ENCODE results near the gene SUMO2. TPM values are rescaled to one million over a fixed set of nuclear protein-coding genes. Genes with fewer than 3 reads are reported as not detected.
"Not testable (repeated sequence)": the region's sequence is repeated elsewhere in the genome, so short reads cannot be mapped to it uniquely, and the experiment has no call there.

Gene SUMO2
- polyA plus RNA-seq, 1 donor: 338 TPM

GRCh38 chr17:75209061-75209460, 26.3 kb upstream of the SUMO2 start:
- H3K4me3 ChIP-seq (ENCODE audit: low read length): no peak overlapping the region
- no peaks in the 10 kb centered on the region for H3K9me3 ChIP-seq (ENCODE audit: control insufficient read depth, low read depth, low read length)
- 91% methylated on average over 1 of the region's 3 CpGs for WGBS (ENCODE audit: insufficient coverage, low lambda C conversion rate)
- DNase-seq: no peak
- H3K27me3 ChIP-seq (ENCODE audit: control insufficient read depth, insufficient read depth, low read length): no peaks in the 10 kb centered on the region
- H3K27ac ChIP-seq (ENCODE audit: low read length): no peak overlapping the region
- H3K36me3 ChIP-seq (ENCODE audit: control insufficient read depth, insufficient read depth, low read length): peaks cover 38% of the 10 kb centered on the region
- H3K4me1 ChIP-seq (ENCODE audit: control insufficient read depth, insufficient read depth, low read length): peaks cover 19% of the 10 kb centered on the region

GRCh38 chr17:75208161-75208560, 25.4 kb upstream of the SUMO2 start:
- WGBS (ENCODE audit: insufficient coverage, low lambda C conversion rate): 69% methylated on average over 3 of the region's 9 CpGs
- Histone ChIP-seq H3K27ac (ENCODE audit: low read length) (peak overlapping the region; percentile 70), H3K4me3 (ENCODE audit: low read length) (no peak overlapping the region), H3K27me3 (ENCODE audit: control insufficient read depth, insufficient read depth, low read length) (no peaks in the 10 kb centered on the region), H3K4me1 (ENCODE audit: control insufficient read depth, insufficient read depth, low read length) (peaks cover 19% of the 10 kb centered on the region), H3K9me3 (ENCODE audit: control insufficient read depth, low read depth, low read length) (no peaks in the 10 kb centered on the region), H3K36me3 (ENCODE audit: control insufficient read depth, insufficient read depth, low read length) (peaks cover 32% of the 10 kb centered on the region)
- peak; percentile 52 to 79 for DNase-seq

- Histone ChIP-seq H3K4me3 (ENCODE audit: low read length) (no peak overlapping the region), H3K27ac (ENCODE audit: low read length) (peak overlapping the region; percentile 70), H3K9me3 (ENCODE audit: control insufficient read depth, low read depth, low read length) (no peaks in the 10 kb centered on the region), H3K27me3 (ENCODE audit: control insufficient read depth, insufficient read depth, low read length) (no peaks in the 10 kb centered on the region), H3K4me1 (ENCODE audit: control insufficient read depth, insufficient read depth, low read length) (peaks cover 19% of the 10 kb centered on the region), H3K36me3 (ENCODE audit: control insufficient read depth, insufficient read depth, low read length) (peaks cover 28% of the 10 kb centered on the region)
- no CpG with 5 or more reads among the region's 12 CpGs for WGBS (ENCODE audit: insufficient coverage, low lambda C conversion rate)
- DNase-seq: no peak
Observed at GRCh38 chr17:75207760-75208159, 25.0 kb upstream of the SUMO2 start.

DNA sequence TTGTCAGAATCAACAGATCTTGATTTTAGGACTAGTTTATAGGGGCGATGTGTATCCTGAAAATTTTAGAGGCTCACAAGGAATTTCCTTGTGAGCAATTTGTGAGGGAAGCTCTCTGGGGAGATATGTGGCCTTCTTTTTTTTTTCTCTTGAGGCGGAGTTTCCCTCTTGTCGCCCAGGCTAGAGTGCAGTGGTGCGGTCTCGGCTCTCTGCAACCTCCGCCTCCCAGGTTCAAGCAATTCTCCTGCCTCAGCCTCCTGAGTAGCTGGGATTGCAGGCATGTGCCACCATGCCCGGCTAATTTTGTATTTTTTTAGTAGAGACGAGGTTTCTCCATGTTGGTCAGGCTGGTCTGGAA, 24.3 kb upstream of the SUMO2 start:
- H3K36me3 ChIP-seq (ENCODE audit: control insufficient read depth, insufficient read depth, low read length): peaks cover 23% of the 10 kb centered on the region
- not testable (repeated sequence) for H3K9me3 ChIP-seq (ENCODE audit: control insufficient read depth, low read depth, low read length); H3K27ac ChIP-seq (ENCODE audit: low read length); DNase-seq; H3K27me3 ChIP-seq (ENCODE audit: control insufficient read depth, insufficient read depth, low read length); H3K4me3 ChIP-seq (ENCODE audit: low read length)
- no CpG with 5 or more reads among the region's 8 CpGs for WGBS (ENCODE audit: insufficient coverage, low lambda C conversion rate)
- peaks cover 19% of the 10 kb centered on the region for H3K4me1 ChIP-seq (ENCODE audit: control insufficient read depth, insufficient read depth, low read length)

GRCh38 chr17:75205793-75206163, 23.0 kb upstream of the SUMO2 start:
- DNase-seq: no peak
- H3K4me3 ChIP-seq (ENCODE audit: low read length): peak overlapping the region; percentile 75
- H3K27me3 ChIP-seq (ENCODE audit: control insufficient read depth, insufficient read depth, low read length): no peaks in the 10 kb centered on the region
- 0% methylated on average over 3 of the region's 22 CpGs for WGBS (ENCODE audit: insufficient coverage, low lambda C conversion rate)
- H3K36me3 ChIP-seq (ENCODE audit: control insufficient read depth, insufficient read depth, low read length): peaks cover 13% of the 10 kb centered on the region
- peaks cover 19% of the 10 kb centered on the region for H3K4me1 ChIP-seq (ENCODE audit: control insufficient read depth, insufficient read depth, low read length)
- peak overlapping the region; percentile 94 for H3K27ac ChIP-seq (ENCODE audit: low read length)
- H3K9me3 ChIP-seq (ENCODE audit: control insufficient read depth, low read depth, low read length): no peaks in the 10 kb centered on the region

DNA sequence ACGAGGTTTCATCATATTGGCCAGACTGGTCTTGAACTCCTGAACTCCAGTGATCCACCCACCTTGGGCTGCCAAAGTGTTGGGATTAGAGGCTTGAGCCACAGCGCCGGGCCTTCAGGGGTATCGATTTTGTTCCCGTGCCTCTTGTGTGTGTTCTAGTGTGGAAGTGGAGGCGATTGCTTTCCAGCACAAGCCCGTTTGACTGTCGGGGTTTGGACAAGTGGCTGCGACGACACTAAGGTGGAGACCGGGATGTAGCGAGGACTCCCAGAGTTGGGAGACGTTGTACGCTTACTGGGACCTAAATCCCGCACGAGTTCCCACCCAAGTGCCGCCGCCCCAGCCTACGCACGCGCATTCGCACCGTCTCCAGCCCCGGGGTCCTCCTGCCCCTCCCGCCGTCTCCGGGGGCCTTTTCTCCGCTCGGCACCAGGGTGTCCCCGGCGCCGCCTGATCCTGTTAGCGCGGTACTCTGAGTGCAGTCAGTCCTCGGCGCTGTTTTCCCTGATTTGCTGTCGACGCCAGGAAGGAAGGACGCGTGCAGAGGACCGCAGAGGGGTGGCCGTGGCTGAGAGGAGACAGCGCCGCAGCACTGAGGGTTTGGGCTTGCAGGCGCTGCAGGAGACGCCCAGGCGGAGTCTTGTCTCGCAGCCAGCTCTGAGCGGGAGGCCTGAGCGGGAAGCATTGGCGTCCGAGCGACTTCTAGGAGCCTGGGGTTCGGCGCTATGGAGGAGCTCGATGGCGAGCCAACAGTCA, 22.5 kb upstream of the SUMO2 start, which contains the start of gene NUP85:
Gene NUP85, plus strand, starts transcription at position 643 of the 756 bp plus-strand sequence. Its CDS starts 83 bp downstream, at position 726.
- peak; percentile 91 to 95 for DNase-seq
- H3K27ac ChIP-seq (ENCODE audit: low read length): peak within 1 kb of the TSS; percentile 94
- no CpG with 5 or more reads among the region's 57 CpGs for WGBS (ENCODE audit: insufficient coverage, low lambda C conversion rate)
- peaks cover 19% of the 10 kb centered on the region for H3K4me1 ChIP-seq (ENCODE audit: control insufficient read depth, insufficient read depth, low read length)
- peaks cover 8% of the 10 kb centered on the region for H3K36me3 ChIP-seq (ENCODE audit: control insufficient read depth, insufficient read depth, low read length)
- peak within 1 kb of the TSS; percentile 75 for H3K4me3 ChIP-seq (ENCODE audit: low read length)
- no peaks in the 10 kb centered on the region for H3K9me3 ChIP-seq (ENCODE audit: control insufficient read depth, low read depth, low read length)
- H3K27me3 ChIP-seq (ENCODE audit: control insufficient read depth, insufficient read depth, low read length): no peaks in the 10 kb centered on the region

- Histone ChIP-seq H3K4me3 (ENCODE audit: low read length) (no peak overlapping the region), H3K36me3 (ENCODE audit: control insufficient read depth, insufficient read depth, low read length) (no peaks in the 10 kb centered on the region), H3K27ac (ENCODE audit: low read length) (no peak overlapping the region), H3K4me1 (ENCODE audit: control insufficient read depth, insufficient read depth, low read length) (peaks cover 4% of the 10 kb centered on the region), H3K27me3 (ENCODE audit: control insufficient read depth, insufficient read depth, low read length) (no peaks in the 10 kb centered on the region), H3K9me3 (ENCODE audit: control insufficient read depth, low read depth, low read length) (no peaks in the 10 kb centered on the region)
- no peak for DNase-seq
- WGBS (ENCODE audit: insufficient coverage, low lambda C conversion rate): no CpG with 5 or more reads among the region's 6 CpGs
Observed at GRCh38 chr17:75199886-75200618, 17.3 kb upstream of the SUMO2 start.

DNA sequence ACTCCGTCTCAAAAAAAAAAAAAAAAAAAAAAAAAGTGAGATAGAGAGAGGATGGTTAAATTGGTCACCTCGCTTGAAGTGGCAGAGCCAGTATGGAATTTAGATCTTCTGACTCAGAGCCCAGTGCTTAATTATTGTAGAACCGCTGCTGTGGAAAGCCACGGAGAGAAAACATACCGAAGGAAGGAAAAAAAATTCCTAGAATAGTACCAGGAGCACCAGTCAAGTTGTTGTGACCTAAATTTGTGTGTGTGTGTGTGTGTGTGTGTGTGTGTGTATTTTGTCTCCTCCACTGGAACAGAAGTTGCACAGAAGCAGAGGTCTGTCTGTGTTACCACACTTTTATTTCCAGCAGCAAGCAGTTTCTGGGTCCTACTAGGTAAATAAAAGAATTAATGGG, 12.1 kb upstream of the SUMO2 start:
- Histone ChIP-seq H3K27ac (ENCODE audit: low read length) (no peak overlapping the region), H3K9me3 (ENCODE audit: control insufficient read depth, low read depth, low read length) (no peaks in the 10 kb centered on the region), H3K4me3 (ENCODE audit: low read length) (no peak overlapping the region), H3K27me3 (ENCODE audit: control insufficient read depth, insufficient read depth, low read length) (no peaks in the 10 kb centered on the region), H3K36me3 (ENCODE audit: control insufficient read depth, insufficient read depth, low read length) (no peaks in the 10 kb centered on the region), H3K4me1 (ENCODE audit: control insufficient read depth, insufficient read depth, low read length) (no peaks in the 10 kb centered on the region)
- no peak for DNase-seq
- WGBS (ENCODE audit: insufficient coverage, low lambda C conversion rate): no CpG with 5 or more reads among the region's 5 CpGs

DNA sequence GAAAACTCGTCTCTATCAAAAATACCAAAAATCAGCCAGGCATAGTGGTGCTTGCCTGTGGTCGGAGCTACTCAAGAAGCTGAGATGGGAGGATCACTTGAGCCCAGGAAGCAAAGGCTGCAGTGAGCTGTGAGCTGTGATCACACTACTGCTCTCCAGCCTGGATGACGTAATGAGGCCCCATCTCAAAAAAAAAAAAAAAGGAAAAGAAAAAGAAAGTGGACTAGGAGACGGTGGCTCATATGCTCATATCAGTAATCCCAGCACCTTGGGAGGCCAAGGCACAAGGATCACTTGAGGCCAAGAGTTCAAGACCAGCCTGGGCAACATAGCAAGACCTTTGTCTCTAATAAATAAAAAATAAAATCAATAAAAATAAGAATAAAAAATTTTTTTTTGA, 8.8 kb upstream of the SUMO2 start:
- no peaks in the 10 kb centered on the region for H3K4me1 ChIP-seq (ENCODE audit: control insufficient read depth, insufficient read depth, low read length)
- WGBS (ENCODE audit: insufficient coverage, low lambda C conversion rate): 0% methylated on average over 1 of the region's 4 CpGs
- H3K27me3 ChIP-seq (ENCODE audit: control insufficient read depth, insufficient read depth, low read length): no peaks in the 10 kb centered on the region
- H3K27ac ChIP-seq (ENCODE audit: low read length): no peak overlapping the region
- peak; percentile 12 to 53 for DNase-seq
- H3K36me3 ChIP-seq (ENCODE audit: control insufficient read depth, insufficient read depth, low read length): no peaks in the 10 kb centered on the region
- no peaks in the 10 kb centered on the region for H3K9me3 ChIP-seq (ENCODE audit: control insufficient read depth, low read depth, low read length)
- no peak overlapping the region for H3K4me3 ChIP-seq (ENCODE audit: low read length)

GRCh38 chr17:75188614-75189013, 5.9 kb upstream of the SUMO2 start:
- Histone ChIP-seq H3K4me1 (ENCODE audit: control insufficient read depth, insufficient read depth, low read length) (no peaks in the 10 kb centered on the region), H3K27me3 (ENCODE audit: control insufficient read depth, insufficient read depth, low read length) (no peaks in the 10 kb centered on the region), H3K27ac (ENCODE audit: low read length) (no peak overlapping the region), H3K36me3 (ENCODE audit: control insufficient read depth, insufficient read depth, low read length) (no peaks in the 10 kb centered on the region), H3K4me3 (ENCODE audit: low read length) (no peak overlapping the region), H3K9me3 (ENCODE audit: control insufficient read depth, low read depth, low read length) (no peaks in the 10 kb centered on the region)
- DNase-seq: no peak
- WGBS (ENCODE audit: insufficient coverage, low lambda C conversion rate): 100% methylated on average over 3 of the region's 6 CpGs

All from large intestine (tissue), 3 donors.